ENCODE measurements around the gene SMAD1. TPM values are rescaled to one million over a fixed set of nuclear protein-coding genes. Genes with fewer than 3 reads are reported as not detected.

SMAD1 gene
- polyA plus RNA-seq, 1 of the 3 experiments (the other 2 are of a cell fraction): 46.0 TPM

DNA sequence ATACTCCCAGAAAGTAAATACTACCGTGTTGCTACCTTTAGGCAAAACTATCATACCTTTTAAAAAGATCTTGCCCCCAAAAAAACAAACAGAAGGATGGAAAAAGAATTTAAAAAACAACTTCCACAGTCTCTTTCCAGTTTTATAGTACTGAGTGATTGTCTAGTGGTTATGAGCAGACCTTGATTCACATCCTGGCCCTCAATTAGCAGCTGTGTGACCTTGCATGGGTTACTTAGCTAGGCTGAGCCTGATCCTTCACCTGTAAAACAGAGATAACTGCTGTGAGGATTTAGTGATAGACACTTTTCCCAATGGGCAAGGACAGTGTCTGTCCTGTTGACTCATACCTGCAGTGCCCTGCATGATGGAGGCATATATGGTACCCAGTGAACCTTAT lies 49.0 kb downstream of the SMAD1 start:
- no peaks in the 10 kb centered on the region for H3K27me3 ChIP-seq (ENCODE audit: insufficient read depth)
- H3K27ac ChIP-seq (ENCODE audit: low read depth in 2 of 2, low read length in 1 of 2): no peak overlapping the region
- DNase-seq: no peak
- H2AFZ ChIP-seq (ENCODE audit: low read depth): no peak overlapping the region
- H4K20me1 ChIP-seq (ENCODE audit: insufficient read depth): no peaks in the 10 kb centered on the region
- H3K36me3 ChIP-seq (replicated peaks in 1 of 2; ENCODE audit: control insufficient read depth in 1 of 2, insufficient read depth in 2 of 2, low read length in 1 of 2): peaks cover 4 to 9% of the 10 kb centered on the region in 2 experiments
- 93% methylated on average over 1 of the region's 1 CpG for WGBS (ENCODE audit: low lambda C conversion rate)
- H3K4me3 ChIP-seq (ENCODE audit: low read depth in 2 of 2, low read length in 1 of 2): no peak overlapping the region
- H3K4me2 ChIP-seq: no peak overlapping the region
- no peaks in the 10 kb centered on the region for H3K9me2 ChIP-seq
- no peaks in the 10 kb centered on the region for H3F3A ChIP-seq (replicated peaks; ENCODE audit: insufficient read depth)
- no peaks in the 10 kb centered on the region for H3K9me3 ChIP-seq
- TF ChIP-seq, protein P1, sequence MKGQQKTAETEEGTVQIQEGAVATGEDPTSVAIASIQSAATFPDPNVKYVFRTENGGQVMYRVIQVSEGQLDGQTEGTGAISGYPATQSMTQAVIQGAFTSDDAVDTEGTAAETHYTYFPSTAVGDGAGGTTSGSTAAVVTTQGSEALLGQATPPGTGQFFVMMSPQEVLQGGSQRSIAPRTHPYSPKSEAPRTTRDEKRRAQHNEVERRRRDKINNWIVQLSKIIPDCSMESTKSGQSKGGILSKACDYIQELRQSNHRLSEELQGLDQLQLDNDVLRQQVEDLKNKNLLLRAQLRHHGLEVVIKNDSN (IDR thresholded peaks at IDR 0.05; ENCODE audit: borderline replicate concordance, low read depth): no peak
- TF ChIP-seq GATA2 (CRISPR knock-in tag; IDR thresholded peaks at IDR 0.05): no peak
- TF ChIP-seq, protein P2, sequence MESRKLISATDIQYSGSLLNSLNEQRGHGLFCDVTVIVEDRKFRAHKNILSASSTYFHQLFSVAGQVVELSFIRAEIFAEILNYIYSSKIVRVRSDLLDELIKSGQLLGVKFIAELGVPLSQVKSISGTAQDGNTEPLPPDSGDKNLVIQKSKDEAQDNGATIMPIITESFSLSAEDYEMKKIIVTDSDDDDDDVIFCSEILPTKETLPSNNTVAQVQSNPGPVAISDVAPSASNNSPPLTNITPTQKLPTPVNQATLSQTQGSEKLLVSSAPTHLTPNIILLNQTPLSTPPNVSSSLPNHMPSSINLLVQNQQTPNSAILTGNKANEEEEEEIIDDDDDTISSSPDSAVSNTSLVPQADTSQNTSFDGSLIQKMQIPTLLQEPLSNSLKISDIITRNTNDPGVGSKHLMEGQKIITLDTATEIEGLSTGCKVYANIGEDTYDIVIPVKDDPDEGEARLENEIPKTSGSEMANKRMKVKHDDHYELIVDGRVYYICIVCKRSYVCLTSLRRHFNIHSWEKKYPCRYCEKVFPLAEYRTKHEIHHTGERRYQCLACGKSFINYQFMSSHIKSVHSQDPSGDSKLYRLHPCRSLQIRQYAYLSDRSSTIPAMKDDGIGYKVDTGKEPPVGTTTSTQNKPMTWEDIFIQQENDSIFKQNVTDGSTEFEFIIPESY (IDR thresholded peaks at IDR 0.05; ENCODE audit: borderline replicate concordance, low read depth): no peak
- no peak for TF ChIP-seq FOXM1 (IDR thresholded peaks at IDR 0.05; ENCODE audit: low read depth)
- no peak overlapping the region for H3K9ac ChIP-seq
- H3K4me1 ChIP-seq (ENCODE audit: control insufficient read depth in 1 of 2, insufficient read depth in 2 of 2, low read depth in 1 of 2, low read length in 1 of 2): peaks cover 0 to 20% of the 10 kb centered on the region in 2 experiments; a peak in 2 of 4 replicates
- POLR2A ChIA-PET: no interaction called here
- peaks cover 9% of the 10 kb centered on the region; the same call in 1 of the 2 replicates for H3K79me2 ChIP-seq (ENCODE audit: insufficient read depth)
- CTCF ChIA-PET: no interaction called here

DNA sequence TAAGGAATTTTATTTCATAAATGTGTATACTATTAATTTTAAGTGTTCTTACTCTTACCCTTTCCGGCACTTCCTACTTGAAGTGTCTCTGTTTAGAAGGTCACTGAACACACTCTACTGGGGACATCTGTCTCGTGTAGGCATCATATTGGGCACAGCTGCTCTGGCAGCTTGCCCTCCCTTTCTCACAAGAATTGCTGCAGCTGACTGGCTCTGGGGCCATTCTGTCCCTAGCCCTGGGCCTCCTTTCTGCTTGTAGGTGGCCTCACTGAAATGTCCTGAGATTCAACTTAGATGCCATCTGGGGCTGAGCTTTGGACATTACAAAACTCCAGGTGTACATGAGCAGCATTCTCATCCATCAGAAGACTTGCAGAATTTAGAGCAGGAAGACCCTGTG lies 49.6 kb downstream of the SMAD1 start:
- H3K79me2 ChIP-seq (ENCODE audit: insufficient read depth): peaks cover 12% of the 10 kb centered on the region; the same call in 1 of the 2 replicates
- no peak overlapping the region for H3K4me2 ChIP-seq
- H4K20me1 ChIP-seq (ENCODE audit: insufficient read depth): no peaks in the 10 kb centered on the region
- peak; percentile 36 for DNase-seq
- H2AFZ ChIP-seq (ENCODE audit: low read depth): no peak overlapping the region
- no peaks in the 10 kb centered on the region for H3K9me3 ChIP-seq
- 85% methylated on average over 2 of the region's 2 CpGs for whole genome bisulfite sequencing (ENCODE audit: low lambda C conversion rate)
- no peak overlapping the region; a peak in 1 of 4 replicates for H3K27ac ChIP-seq (ENCODE audit: low read depth in 2 of 2, low read length in 1 of 2)
- H3K9me2 ChIP-seq: no peaks in the 10 kb centered on the region
- POLR2A ChIA-PET: no interaction called here
- peaks cover 5 to 9% of the 10 kb centered on the region in 2 experiments for H3K36me3 ChIP-seq (replicated peaks in 1 of 2; ENCODE audit: control insufficient read depth in 1 of 2, insufficient read depth in 2 of 2, low read length in 1 of 2)
- H3F3A ChIP-seq (replicated peaks; ENCODE audit: insufficient read depth): no peaks in the 10 kb centered on the region
- CTCF ChIA-PET: no interaction called here
- H3K27me3 ChIP-seq (ENCODE audit: insufficient read depth): no peaks in the 10 kb centered on the region
- H3K9ac ChIP-seq: no peak overlapping the region
- TF ChIP-seq, protein P1 (IDR thresholded peaks at IDR 0.05; ENCODE audit: borderline replicate concordance, low read depth): no peak
- no peak for TF ChIP-seq NRF1 (IDR thresholded peaks at IDR 0.05; ENCODE audit: low read depth, low read length)
- TF ChIP-seq, protein P3, sequence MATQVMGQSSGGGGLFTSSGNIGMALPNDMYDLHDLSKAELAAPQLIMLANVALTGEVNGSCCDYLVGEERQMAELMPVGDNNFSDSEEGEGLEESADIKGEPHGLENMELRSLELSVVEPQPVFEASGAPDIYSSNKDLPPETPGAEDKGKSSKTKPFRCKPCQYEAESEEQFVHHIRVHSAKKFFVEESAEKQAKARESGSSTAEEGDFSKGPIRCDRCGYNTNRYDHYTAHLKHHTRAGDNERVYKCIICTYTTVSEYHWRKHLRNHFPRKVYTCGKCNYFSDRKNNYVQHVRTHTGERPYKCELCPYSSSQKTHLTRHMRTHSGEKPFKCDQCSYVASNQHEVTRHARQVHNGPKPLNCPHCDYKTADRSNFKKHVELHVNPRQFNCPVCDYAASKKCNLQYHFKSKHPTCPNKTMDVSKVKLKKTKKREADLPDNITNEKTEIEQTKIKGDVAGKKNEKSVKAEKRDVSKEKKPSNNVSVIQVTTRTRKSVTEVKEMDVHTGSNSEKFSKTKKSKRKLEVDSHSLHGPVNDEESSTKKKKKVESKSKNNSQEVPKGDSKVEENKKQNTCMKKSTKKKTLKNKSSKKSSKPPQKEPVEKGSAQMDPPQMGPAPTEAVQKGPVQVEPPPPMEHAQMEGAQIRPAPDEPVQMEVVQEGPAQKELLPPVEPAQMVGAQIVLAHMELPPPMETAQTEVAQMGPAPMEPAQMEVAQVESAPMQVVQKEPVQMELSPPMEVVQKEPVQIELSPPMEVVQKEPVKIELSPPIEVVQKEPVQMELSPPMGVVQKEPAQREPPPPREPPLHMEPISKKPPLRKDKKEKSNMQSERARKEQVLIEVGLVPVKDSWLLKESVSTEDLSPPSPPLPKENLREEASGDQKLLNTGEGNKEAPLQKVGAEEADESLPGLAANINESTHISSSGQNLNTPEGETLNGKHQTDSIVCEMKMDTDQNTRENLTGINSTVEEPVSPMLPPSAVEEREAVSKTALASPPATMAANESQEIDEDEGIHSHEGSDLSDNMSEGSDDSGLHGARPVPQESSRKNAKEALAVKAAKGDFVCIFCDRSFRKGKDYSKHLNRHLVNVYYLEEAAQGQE (IDR thresholded peaks at IDR 0.05; ENCODE audit: low read depth, low read length): no peak
- no peak for TF ChIP-seq FOXJ3 (CRISPR knock-in tag; IDR thresholded peaks at IDR 0.05)
- peak; percentile 39 for TF ChIP-seq CHD2 (IDR thresholded peaks at IDR 0.05; ENCODE audit: low read length, partially characterized antibody)
- no peak for TF ChIP-seq RFX5 (IDR thresholded peaks at IDR 0.05; ENCODE audit: low read length)
- no peak for TF ChIP-seq YY1 (IDR thresholded peaks at IDR 0.05; ENCODE audit: low read depth)
- no peak overlapping the region for H3K4me3 ChIP-seq (ENCODE audit: low read depth in 2 of 2, low read length in 1 of 2)
- H3K4me1 ChIP-seq (ENCODE audit: control insufficient read depth in 1 of 2, insufficient read depth in 2 of 2, low read depth in 1 of 2, low read length in 1 of 2): peaks cover 0 to 15% of the 10 kb centered on the region in 2 experiments; a peak in 2 of 4 replicates

All from SK-N-SH (cell line).